Measurements from ENCODE around the gene DUSP22. TPM values are rescaled to one million over a fixed set of nuclear protein-coding genes. Genes with fewer than 3 reads are reported as not detected.
"Not testable (repeated sequence)": the region's sequence is repeated elsewhere in the genome, so short reads cannot be mapped to it uniquely, and the experiment has no call there.

Gene DUSP22
- total RNA-seq, 1 experiment from 2014 or later: 14.4 TPM

DNA sequence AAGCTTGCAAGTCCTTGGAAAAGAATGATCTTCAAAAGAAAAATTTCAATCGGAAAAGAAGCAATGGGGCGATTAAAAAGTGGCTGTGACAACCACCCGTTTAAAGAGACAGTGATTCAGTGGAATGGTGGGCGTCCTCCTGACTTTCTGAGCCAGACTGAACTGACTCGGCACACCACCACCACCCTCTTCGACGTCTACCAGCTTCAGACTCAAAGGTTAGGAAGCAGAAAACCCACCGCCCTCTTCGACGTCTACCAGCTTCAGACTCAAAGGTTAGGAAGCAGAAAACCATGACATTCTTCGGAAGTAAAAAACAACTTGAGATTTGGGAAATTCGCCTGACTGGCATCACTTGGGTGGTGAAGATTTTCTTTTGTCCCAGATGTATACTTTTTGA, 71.0 kb downstream of the DUSP22 start:
- no peak for DNase-seq (ENCODE audit: low spot score)

DNA sequence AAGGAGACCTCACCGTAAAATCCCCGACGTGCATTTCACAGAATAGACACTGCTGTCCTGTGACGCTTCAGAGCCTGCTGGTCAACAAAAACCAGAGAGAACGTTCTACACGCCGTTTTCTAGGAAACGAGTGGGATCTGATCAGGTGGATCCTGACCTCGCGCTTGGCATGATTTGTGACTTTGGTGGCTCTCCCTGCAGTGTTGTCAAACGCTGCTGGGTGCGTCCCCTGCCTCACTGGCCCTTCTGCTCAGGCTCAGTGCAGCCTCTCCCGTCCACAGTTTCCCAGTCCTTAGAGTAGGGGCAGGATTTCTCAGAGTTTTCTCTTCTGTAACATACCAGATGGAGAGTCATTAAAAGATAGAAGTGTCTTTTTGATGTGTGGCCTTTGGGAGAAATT, 71.6 kb downstream of the DUSP22 start:
- DNase-seq (ENCODE audit: low spot score): no peak

DNA sequence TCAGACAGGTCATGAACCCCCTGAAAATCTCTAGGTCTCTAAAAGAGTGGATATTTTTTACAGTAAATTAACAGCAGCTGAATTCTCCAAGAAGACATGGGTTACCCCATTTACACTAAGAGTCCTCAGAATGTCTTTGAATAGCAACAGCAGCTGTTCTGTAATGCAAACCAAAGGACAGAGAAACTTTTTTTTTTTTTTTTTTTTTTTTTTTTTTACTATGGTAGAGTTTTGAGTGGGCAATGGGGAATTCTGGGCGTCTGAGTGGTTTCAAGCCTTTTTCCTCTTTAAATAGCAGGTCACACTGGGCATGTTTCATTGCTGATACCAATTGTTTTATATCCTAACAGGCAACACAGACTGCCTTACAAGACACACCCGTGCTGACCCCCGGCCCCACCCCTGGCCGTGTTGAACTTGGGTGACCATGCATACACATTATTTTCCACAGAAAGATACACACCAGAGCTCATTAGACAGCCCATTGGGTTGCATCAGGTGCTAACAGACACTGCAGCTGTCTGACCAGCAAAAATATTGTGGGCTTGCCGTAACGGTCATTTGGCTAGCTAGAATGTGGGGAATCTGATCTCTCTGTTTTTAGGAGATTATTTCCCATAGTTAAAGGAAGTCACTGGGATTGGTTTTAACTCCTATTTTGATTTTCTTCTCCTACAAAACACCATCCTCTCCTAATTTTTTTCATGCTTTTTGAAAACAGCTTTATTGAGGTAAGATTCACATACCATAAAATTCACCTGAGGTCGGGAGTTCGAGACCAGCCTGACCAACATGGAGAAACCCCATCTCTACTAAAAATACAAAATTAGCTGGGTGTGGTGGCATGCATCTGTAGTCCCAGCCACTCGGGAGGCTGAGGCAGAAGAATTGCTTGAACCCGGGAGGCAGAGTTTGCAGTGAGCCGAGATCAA, 72.6 kb downstream of the DUSP22 start:
- no peak for DNase-seq (ENCODE audit: low spot score)

DNA sequence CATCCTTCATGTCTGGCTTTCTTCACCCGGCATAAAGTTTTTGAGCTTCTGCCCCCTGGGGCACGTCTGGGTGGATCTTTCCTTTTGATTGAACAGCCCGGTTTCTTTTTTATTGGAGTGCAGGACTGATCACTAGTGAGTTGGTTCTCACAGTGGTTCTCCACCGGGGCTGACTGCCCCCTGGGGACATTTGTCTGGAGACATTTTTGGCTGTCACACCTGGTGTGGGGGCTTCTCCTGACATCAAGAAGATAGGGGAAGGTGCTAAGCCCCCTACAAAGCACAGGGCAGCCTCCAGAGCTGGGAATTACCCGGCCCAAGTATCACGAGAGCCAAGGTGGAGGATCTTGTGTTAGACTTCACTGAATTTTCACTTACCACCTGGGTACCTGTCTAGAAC, 73.5 kb downstream of the DUSP22 start:
- no peak for DNase-seq (ENCODE audit: low spot score)

DNA sequence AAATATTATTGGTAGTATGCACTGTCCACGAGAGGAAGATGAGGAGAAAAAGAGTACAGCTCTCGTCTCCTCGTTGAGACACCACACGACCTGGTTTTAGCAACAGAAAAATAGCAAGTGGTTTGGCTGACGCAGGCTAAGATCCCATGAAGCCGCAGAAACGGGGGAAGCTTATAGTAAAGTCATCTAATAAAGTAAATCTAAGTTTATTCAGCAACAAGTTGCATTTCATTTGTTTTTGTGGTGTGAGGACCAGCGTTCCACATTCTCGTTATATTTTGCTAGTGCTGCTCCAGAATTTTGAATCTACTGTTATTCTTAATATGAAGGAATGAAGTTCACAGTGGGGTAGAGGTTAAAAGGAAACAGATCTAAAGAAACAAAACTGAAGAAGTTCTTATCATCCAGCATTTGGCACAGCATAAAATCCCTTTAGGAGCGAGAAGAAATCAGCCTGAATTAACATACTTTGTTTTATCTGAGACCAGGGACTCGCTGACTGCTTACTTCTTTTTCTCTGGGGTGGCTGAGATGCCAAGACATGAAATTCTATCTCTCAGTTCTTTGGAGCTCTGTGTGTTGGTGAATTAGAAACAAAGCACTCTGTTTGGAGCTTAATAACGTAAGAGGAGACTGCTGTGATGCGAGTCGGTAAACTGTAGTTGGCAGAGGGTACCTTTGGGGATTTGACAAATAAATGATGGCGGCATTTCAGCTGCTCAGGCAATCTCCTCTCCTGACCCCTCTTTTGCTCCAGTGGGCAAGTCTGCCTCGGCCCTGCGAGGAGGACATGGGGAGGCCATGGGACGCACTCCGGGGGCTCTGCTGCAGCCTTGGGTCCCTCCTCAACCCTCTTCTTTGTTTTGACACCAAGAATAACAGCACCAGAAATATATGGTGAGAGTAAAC, 74.4 kb downstream of the DUSP22 start:
- DNase-seq (ENCODE audit: low spot score): no peak

DNA sequence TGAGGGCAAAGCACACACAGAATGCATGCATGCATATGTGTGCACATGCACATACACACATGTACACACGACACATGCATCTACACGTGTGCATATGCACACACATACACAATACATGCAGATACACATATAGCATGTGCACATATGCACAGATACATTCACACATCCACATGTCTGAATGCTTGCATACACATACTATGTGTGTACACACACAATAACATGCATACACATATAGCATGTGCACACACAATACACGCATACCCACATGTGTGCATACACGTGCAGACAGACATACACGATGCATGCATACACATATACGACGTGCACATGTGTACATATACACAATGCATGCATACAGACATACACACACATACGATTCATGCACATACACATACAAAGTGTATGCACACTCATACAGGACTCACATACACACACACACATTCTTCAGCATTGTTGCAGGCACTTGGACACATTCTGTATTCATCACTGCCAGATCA, 75.1 kb downstream of the DUSP22 start:
- DNase-seq (ENCODE audit: low spot score): no peak

DNA sequence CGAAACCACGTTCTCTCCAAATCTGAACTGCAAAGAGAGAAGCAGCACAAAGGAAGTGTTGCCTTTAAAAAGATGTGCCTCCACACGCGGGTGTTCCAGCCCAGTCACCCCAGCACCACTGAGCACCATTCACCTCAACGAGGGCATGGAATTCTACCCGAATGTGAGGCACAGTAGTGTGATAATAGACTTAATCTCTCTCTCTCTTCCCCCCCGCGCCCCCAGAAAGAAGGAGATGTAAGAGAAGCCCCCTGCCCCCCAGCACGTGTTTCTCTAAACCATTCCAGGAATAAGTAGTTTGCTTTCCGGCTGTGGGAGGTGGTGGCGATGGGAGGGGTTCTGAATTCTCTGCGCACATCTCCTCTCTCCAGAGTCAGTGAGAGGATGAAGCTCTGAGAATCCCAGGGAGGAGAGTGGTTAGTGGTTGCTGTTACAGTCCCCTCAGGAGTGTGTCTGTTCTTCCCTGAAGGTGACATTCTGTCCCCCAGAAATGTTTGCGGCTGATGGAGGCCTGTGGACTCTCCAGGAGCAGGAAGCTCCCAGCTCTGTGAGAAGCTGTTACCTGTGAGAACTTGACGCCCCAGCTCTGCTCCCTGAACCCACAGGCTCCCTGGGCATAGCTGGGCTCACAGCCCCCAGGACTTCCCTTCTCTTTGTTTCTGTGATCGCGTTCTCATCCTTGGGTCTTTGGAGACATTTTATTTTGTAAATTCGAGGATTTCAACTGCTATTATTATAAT, 75.8 kb downstream of the DUSP22 start:
- no peak for DNase-seq (ENCODE audit: low spot score)

DNA sequence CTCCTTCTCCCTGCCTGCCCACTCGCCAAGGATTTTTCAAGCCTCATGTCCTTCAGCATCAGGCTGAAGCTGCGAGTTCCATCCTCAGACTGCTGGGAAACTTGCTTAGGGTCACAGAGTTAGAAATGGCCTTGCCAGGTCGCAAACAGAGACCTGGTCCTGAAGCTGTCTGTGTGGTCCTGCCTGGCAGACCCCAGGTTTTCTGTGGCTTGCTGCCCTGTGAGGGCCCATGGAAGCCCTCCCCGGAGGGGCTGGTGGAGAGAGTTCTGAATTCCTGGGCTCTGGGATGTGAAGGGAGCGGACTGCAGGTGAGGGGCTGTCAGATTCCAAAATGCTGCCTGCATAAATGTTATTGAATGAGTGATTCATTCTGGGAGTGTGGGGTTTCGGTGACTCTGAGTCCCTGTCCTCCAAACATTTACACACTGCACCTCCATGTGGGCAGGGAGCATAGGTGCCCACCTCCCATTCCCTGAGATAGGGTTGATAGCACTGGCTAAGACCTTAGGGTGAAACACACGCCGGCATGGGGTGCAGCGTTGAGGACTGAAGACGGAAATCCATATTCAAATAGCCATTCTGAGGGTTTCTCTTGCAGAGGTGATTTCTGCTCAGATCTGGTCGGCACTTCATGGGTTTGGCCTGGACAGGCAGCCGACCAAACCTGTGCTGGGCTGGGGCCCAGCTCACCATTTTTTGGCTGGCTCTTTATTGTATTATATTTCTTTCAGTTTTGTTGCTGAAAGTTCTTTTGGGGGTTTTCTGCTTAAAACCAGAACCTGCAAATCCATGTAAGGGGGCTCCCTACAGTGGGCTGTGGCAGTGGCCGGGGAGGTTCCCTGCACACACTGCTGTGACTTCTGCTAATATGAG, 77.5 kb downstream of the DUSP22 start:
- DNase-seq (ENCODE audit: low spot score): no peak

DNA sequence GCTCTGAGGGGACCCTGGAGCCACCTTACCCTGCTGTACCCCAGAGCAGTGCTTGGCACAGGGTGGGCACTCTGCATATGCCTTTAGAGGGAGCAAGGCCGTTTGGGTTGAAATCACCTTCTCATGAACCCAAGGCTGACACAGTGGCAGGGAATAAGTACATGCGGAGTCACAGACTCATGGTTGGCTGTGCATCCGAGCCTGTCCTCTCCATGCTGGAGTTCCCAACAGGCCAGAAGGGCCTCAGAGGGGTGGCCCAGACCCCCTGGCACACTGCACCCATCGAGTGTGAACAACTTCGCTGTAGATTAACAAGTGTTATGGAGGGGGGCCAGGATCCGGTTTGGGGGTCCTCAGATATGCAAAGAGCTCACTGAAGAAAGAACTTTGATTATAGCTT, 78.3 kb downstream of the DUSP22 start:
- no peak for DNase-seq (ENCODE audit: low spot score)

DNA sequence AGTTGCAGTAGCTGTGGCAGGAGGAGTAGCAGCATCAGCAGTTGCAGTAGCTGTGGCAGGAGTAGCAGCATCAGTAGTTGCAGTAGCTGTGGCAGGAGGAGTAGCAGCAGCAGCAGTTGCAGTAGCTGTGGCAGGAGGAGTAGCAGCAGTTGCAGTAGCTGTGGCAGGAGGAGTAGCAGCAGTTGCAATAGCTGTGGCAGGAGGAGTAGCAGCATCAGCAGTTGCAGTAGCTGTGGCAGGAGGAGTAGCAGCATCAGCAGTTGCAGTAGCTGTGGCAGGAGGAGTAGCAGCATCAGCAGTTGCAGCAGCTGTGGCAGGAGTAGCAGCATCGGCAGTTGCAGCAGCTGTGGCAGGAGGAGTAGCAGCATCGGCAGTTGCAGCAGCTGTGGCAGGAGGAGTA, 79.6 kb downstream of the DUSP22 start:
- DNase-seq (ENCODE audit: low spot score): not testable (repeated sequence)

DNA sequence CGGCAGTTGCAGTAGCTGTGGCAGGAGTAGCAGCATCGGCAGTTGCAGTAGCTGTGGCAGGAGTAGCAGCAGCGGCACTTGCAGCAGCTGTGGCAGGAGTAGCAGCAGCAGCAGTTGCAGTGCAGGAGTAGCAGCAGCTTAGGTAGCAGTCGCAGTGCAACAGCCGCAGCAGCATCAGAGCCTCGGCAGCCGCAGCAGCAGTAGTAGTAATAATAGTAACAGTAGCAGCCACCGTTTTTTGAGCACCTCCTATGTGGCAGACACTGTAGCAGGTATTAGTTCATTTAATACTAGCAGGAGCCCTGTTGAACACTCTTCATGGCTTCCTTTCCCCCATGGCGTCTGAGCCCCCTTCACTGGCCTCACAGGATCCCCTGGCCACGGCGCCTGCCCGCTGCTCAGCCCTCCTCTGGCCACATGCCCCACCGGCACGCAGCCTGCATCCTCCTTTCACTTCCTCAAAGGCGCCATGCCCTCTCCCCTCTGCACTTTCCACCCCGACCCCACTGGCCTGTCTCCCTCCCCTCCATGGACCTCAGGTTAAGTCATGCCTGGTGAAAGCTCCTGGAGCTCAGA, 80.1 kb downstream of the DUSP22 start:
- DNase-seq (ENCODE audit: low spot score): no peak

DNA sequence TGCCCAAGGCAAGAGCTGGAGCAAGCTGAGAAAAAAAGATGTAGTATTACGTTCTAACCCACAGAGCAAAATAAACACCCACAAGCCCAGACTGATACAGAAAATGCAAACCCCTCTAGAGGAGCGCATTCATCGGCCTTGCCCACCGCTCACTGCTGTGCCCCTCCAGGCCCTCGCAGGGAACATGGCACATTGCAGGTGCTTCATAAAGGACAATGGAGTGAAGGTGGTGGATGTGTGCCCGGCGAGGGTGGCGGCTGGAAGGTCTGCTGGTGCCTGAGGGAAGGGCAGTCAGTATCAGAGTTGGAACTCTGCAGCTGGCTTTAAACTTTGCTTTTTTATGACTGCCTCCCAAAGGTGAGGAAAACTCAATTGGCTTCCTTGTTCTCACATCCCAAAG, 80.7 kb downstream of the DUSP22 start:
- no peak for DNase-seq (ENCODE audit: low spot score)

DNA sequence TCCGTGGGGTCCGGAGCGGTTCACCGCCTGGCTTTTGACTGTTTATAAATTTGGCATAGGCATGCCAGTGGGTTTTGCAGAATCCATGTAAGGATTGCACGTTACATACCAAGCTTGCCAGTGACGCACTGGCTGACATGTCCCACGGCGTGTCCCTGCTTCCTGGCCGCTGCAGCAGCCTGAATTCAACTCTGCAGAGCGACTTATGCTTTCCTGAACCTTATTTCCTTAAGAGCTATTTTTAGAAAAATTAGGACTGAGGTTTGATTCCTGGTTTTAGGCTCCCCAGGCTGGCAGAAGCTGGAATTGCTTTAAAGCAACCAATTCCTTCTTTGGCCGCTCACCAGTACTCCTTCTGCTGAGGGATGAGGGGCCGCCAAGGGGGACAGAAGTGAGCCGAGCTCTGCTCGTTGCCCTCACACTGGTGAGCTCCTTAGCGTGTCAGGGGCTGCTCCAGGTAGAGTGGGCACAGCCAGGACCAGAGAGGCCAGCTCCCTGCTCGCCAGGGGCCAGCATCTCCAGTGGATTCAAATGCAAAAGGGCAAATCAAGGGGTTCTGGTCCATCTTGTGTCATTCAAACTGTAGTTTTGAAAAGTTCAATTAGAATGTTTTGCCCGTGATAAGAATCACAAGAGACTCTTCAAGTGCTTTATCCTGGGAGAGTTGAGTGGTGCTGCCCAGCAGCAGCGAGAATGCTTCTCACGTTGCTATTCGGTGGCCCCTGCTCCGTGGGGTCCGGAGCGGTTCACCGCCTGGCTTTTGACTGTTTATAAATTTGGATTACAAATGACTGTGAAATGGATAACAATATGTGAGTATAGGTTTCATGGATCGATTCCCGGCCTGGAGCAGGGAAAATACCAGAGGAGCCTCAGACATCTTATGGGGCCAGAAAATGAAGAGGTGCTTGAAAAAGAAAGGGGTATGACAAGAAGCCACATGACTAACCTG, 81.8 kb downstream of the DUSP22 start:
- DNase-seq (ENCODE audit: low spot score): no peak

DNA sequence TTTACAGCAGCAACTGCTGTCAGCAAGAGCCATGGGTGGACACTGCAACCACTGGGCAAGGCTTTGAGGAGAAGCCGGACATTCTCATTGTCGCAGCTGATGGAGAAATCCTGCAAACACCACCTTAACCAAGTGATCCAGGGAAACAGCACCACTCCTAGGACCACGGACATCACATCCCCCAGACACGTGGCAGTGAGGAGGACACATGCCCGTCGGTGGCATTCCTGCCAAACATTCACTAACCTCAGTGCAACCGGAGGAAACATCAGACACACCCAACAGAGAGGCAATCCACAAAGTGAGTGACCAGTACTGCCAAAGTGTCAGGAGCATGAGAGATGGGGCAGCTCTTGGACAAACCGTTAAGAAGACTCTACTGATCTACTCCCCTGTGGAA, 82.7 kb downstream of the DUSP22 start:
- no peak for DNase-seq (ENCODE audit: low spot score)

DNA sequence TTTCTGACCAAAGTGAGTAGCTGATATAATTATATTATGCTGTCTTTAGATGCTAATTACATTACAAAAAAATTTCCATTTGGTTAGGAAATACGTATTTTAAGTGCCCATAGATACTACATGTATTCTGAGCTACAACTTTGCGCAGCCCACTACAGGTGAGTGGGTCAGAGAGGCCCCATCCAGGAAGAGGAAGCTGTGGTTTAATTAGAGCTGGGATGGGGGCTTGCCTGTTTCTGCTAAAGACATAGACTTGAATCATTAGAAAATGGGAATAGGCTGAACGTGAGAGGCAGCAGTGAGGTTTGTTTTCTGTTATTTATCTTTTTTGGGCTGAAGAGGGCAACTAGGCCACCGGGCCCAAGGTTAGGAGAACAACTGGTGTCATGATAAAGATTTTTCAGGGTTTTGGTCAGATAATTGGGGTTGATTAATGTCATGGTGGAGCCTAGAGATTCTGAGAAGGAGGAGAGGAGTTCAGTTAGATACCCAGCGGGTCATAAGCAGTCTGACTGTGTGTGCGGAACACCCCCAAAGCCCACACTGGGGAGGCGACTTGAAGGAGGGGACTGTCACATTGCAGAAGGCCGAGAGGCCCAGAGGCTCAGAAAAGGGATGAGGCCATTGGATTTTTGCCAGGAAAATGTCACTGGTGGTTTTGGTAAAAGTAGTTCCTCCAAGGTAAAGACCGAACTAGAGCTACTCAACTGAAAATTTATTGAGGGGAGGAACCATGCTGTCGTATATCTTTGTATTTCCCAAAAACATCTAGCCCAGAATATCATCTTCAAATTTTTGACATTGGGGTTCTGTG, 84.7 kb downstream of the DUSP22 start:
- DNase-seq (ENCODE audit: low spot score): no peak

DNA sequence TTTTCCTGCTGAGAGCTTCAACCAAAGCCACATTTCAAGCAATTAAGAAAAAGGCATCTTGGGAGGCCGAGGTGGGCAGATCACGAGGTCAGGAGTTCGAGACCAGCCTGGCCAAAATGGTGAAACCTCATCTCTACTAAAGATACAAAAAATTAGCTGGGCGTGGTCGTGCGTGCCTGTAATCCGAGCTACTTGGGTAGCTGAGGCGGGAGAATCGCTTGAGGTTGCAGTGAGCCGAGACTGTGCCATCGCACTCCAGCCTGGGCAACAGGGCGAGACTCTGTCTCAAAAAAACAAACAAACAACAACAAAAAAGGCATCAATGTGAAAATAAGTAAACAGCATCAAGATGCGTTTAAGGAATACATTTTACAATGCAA, 85.3 kb downstream of the DUSP22 start:
- not testable (repeated sequence) for DNase-seq (ENCODE audit: low spot score)

DNA sequence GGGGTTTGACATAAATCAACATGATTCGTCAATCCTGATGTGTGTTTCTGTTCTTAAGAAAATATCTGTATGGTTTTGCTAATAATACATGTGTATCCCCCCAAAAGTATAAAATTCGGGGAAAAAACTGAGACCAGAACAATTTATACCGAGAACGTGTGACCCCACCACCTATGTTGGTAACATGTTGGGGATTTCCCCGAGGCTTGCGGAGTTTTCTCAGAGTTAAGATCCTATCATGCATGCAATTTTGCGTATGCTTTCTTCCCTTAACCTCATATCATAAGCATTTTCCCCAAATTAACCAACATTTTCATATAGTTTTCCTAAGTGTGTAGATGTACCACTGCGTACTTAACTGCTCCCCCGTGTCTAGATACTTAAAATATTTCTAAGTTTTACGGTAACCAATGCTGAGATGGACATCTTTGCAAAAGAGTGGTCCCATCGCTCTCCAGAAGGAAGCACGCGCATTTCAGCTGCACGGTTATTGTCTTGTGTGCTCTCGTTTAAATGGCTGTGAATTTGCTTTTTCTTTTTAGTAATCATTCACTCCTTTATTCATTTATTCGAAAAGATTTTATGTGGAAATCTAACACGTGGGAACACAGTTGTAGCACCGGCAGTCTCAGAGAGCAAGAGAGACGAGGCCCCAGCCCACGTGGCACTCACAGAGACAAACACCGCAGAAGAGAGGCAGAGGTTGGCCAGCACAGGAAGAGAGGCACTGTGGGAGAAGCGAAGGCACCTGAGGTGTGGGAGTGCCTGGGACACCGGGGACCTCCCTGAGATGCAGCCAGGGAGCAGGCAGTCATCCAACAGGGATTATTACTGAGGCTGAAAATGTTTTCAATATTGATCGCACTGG, 86.0 kb downstream of the DUSP22 start:
- no peak for DNase-seq (ENCODE audit: low spot score)
